ENCODE measurements around the gene TXNDC5. TPM values are rescaled to one million over a fixed set of nuclear protein-coding genes. Genes with fewer than 3 reads are reported as not detected.

Gene TXNDC5
- total and polyA plus RNA-seq, 9 of the 15 experiments (the other 6 are each of a cell fraction or from before 2014, with no cell fraction given), result 33.9 to 156 (median 137) TPM

DNA sequence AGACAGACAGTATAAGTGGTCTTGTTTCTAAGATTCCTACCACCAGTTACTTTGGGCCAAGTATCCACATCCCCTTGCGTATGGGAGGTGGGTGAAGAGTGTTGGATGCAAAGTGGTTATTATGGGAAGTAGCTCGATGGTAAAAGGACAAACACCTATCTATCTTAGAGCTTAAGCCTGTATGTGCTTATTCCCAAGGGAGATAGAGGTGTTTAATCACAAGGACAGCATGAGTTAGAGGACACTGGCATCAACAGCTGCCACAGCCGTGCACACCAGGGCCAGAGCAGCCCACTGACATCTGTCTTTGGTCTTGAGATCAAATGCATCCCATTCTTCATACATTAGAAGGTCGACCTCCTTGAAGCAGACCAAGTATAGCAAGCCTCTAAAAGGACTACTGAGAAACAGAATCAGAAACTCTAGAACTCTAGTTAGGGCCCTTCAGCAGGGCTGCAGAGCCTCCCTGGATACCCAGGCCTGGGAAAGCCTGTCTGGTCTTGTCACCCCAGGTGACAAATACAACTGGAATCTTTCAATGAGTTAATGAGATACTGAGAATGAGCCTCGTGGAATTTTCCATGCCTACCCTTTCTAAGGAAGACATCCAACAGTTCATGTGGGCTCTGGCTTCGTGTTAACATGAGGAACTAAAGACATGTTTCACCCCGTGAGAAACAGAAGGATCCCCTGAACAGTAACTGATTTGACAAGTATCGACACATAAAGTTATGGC, 28.7 kb downstream of the TXNDC5 start (continued):
- no peak for TF ChIP-seq ZNF707 (CRISPR knock-in tag; conservative IDR thresholded peaks at IDR 0.05)
- no peak for TF ChIP-seq MXI1 (IDR thresholded peaks at IDR 0.05; ENCODE audit: low read depth, low read length)
- TF ChIP-seq, protein P1, sequence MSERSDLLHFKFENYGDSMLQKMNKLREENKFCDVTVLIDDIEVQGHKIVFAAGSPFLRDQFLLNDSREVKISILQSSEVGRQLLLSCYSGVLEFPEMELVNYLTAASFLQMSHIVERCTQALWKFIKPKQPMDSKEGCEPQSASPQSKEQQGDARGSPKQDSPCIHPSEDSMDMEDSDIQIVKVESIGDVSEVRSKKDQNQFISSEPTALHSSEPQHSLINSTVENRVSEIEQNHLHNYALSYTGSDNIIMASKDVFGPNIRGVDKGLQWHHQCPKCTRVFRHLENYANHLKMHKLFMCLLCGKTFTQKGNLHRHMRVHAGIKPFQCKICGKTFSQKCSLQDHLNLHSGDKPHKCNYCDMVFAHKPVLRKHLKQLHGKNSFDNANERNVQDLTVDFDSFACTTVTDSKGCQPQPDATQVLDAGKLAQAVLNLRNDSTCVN (CRISPR knock-in tag; IDR thresholded peaks at IDR 0.05), result no peak
- no peak for TF ChIP-seq KLF10 (CRISPR knock-in tag; IDR thresholded peaks at IDR 0.05)
- no peak for TF ChIP-seq FUS (optimal IDR thresholded peaks at IDR 0.05; ENCODE audit: low read depth, low read length)

DNA sequence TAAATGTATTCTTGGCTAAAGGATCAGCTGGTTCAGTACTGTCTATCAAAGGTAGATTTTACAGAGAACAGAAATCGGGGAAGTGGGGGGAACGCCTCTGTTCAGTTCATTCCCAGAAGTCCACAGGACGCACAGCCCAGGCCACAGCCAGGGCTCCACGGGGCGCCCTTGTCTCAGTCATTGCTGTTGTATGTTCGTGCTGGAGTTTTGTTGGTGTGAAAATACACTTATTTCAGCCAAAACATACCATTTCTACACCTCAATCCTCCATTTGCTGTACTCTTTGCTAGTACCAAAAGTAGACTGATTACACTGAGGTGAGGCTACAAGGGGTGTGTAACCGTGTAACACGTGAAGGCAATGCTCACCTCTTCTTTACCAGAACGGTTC, 29.9 kb downstream of the TXNDC5 start:
- no TSS peak for BruUV-seq (replicated peaks)
- CTCF ChIA-PET (ENCODE audit: low intra/inter-chr PET ratio), result no interaction called here
- TF ChIP-seq, protein P2, sequence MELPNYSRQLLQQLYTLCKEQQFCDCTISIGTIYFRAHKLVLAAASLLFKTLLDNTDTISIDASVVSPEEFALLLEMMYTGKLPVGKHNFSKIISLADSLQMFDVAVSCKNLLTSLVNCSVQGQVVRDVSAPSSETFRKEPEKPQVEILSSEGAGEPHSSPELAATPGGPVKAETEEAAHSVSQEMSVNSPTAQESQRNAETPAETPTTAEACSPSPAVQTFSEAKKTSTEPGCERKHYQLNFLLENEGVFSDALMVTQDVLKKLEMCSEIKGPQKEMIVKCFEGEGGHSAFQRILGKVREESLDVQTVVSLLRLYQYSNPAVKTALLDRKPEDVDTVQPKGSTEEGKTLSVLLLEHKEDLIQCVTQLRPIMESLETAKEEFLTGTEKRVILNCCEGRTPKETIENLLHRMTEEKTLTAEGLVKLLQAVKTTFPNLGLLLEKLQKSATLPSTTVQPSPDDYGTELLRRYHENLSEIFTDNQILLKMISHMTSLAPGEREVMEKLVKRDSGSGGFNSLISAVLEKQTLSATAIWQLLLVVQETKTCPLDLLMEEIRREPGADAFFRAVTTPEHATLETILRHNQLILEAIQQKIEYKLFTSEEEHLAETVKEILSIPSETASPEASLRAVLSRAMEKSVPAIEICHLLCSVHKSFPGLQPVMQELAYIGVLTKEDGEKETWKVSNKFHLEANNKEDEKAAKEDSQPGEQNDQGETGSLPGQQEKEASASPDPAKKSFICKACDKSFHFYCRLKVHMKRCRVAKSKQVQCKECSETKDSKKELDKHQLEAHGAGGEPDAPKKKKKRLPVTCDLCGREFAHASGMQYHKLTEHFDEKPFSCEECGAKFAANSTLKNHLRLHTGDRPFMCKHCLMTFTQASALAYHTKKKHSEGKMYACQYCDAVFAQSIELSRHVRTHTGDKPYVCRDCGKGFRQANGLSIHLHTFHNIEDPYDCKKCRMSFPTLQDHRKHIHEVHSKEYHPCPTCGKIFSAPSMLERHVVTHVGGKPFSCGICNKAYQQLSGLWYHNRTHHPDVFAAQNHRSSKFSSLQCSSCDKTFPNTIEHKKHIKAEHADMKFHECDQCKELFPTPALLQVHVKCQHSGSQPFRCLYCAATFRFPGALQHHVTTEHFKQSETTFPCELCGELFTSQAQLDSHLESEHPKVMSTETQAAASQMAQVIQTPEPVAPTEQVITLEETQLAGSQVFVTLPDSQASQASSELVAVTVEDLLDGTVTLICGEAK (IDR thresholded peaks at IDR 0.05), result no peak
- TF ChIP-seq, protein P2 (CRISPR knock-in tag; IDR thresholded peaks at IDR 0.05), result no peak
- TF ChIP-seq ZNF239 (CRISPR knock-in tag; IDR thresholded peaks at IDR 0.05) (no peak), SIN3A (IDR thresholded peaks at IDR 0.05; ENCODE audit: borderline replicate concordance in 2 of 2, control insufficient read depth in 1 of 2, low read depth in 2 of 2, low read length in 2 of 2) (peak in 1 of 2 experiments; percentile 41; a peak in 1 of 4 replicates), HMG20A (CRISPR knock-in tag; conservative IDR thresholded peaks at IDR 0.05) (no peak), RBM39 (optimal IDR thresholded peaks at IDR 0.05; ENCODE audit: low read depth, low read length) (no peak)

More for the DNA sequence above, 29.9 kb downstream of the TXNDC5 start:
- Histone ChIP-seq H3K4me2 (ENCODE audit: insufficient read depth, low read length) (no peak overlapping the region), H2AFZ (ENCODE audit: low read depth, low read length) (no peak overlapping the region), H3K79me2 (ENCODE audit: control insufficient read depth, insufficient read depth, low read length) (no peaks in the 10 kb centered on the region), H4K20me1 (replicated peaks; ENCODE audit: control insufficient read depth, insufficient read depth, low read length) (peaks cover 1% of the 10 kb centered on the region; the same call in 1 of the 2 replicates), H3K9me3 (replicated peaks; ENCODE audit: control insufficient read depth, insufficient read depth, low read depth, low read length) (no peaks in the 10 kb centered on the region), H3K4me1 (replicated peaks in 1 of 2; ENCODE audit: control insufficient read depth in 2 of 2, insufficient read depth in 2 of 2, low read length in 2 of 2) (no peaks in the 10 kb centered on the region), H3K27me3 (ENCODE audit: control insufficient read depth in 2 of 2, insufficient read depth in 2 of 2, low read length in 2 of 2) (no peaks in the 10 kb centered on the region; a peak in 1 of 5 replicates), H3K9me1 (ENCODE audit: control insufficient read depth, insufficient read depth, low read length) (peaks cover 3% of the 10 kb centered on the region), H3K27ac (ENCODE audit: extremely low read depth, low read depth, low read length) (no peak overlapping the region), H3K9ac (ENCODE audit: insufficient read depth in 1 of 2, low read depth in 2 of 2, low read length in 2 of 2) (no peak overlapping the region), H3K36me3 (ENCODE audit: control insufficient read depth, insufficient read depth, low read length) (peaks cover 51% of the 10 kb centered on the region), H3K4me3 (no peak overlapping the region)
- intact Hi-C loops (cut with micrococcal nuclease), result no loop called here
- no peak for DNase-seq (ENCODE audit: extremely low read depth in 1 of 4, low spot score in 3 of 4)
- no peak for FAIRE-seq
- no peak for ATAC-seq
- POLR2A ChIA-PET, result interaction anchor here (0.7 to 4.0 kb wide), 6 partner anchors 8 to 72 kb away, joined by 3 to 12 read pairs (median 5); no protein-coding TSS in a partner anchor
- in situ Hi-C loops (cut with MboI), result no loop called here
- WGBS (ENCODE audit: insufficient coverage, low coverage, missing lambda C conversion rate), result 84% methylated on average over 9 of the region's 9 CpGs
